GM06990 (cell line): ENCODE data around the gene ARHGAP18.

ENCODE experiments used
- DNase-seq: peaks from one replicate; pipeline ENCODE4 v3.0.0-alpha.2; 2011; ENCODE audit not compliant: insufficient read length; ENCODE audit errors: extremely low read depth
- H3K27me3 ChIP-seq: replicated peaks from 2 replicates; pipeline ENCODE4 v1.6.0; 2011; ENCODE audit warnings: low read length; ENCODE audit not compliant: control insufficient read depth, insufficient read depth
- H3K36me3 ChIP-seq: 2 replicates; pipeline ENCODE4 v1.5.1; 2011; ENCODE audit warnings: low read length; ENCODE audit not compliant: control insufficient read depth, insufficient read depth
- H3K4me3 ChIP-seq: replicated peaks from 2 replicates; pipeline ENCODE4 v1.5.1; 2011; ENCODE audit warnings: low read depth, mild to moderate bottlenecking, control low read depth, low read length
- CTCF ChIP-seq: IDR thresholded peaks from 2 replicates; pipeline ENCODE4 v1.5.1; 2011; ENCODE audit warnings: low read length, control low read depth, mild to moderate bottlenecking, inconsistent platforms; ENCODE audit not compliant: insufficient read depth, poor library complexity, severe bottlenecking

Gene ARHGAP18

DNA sequence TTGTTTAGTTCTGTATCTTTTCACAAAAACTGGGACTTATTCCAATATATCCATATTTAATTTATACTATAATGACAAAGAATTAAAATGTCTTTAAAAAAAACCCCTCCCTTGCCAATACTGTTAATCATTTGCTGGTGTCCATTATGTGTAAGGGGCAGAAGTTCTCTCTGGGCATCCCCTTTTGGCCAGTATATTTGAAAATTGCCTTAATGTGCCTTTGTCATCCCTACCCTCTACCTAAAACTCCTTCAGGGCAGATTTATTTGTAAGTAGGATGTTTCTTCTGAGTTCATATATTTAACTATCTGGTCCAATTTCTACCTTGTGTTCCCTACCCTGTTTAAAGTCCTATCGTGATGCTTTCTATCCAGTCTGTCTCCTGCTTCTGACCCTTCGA is 62.9 kb downstream of the ARHGAP18 start:
- no peak for TF ChIP-seq CTCF
- Histone ChIP-seq H3K36me3 (no peaks in the 10 kb centered on the region), H3K4me3 (no peak overlapping the region)

DNA sequence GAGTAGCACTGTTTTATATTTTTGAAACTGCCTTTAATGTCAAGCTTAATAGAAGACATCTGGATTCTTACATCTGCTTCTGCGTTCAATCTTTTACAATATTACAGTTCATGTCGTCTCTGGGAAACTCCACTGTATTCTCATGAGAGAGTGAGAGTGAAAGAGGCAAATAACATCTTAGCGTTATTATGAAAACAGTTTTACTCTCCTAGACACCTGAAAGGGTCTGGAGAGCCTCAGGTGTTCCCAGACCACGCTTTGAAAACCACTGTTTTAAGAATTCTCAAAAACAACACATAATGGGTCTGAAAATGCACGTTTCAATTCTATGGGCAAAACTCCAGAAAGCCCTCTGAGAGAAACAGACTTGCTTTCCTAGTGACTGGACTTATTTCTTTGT is 63.3 kb downstream of the ARHGAP18 start:
- no peak for TF ChIP-seq CTCF
- DNase-seq, result peak; percentile 47
- H3K4me3 ChIP-seq, result no peak overlapping the region
- H3K27me3 ChIP-seq, result no peaks in the 10 kb centered on the region
- H3K36me3 ChIP-seq, result no peaks in the 10 kb centered on the region

More for the DNA sequence above, 62.9 kb downstream of the ARHGAP18 start:
- no peak for DNase-seq
- no peaks in the 10 kb centered on the region for H3K27me3 ChIP-seq

- Histone ChIP-seq H3K4me3 (no peak overlapping the region), H3K36me3 (no peaks in the 10 kb centered on the region), H3K27me3 (no peaks in the 10 kb centered on the region)
- DNase-seq, result no peak
- TF ChIP-seq CTCF, result no peak
These were observed 64.0 kb downstream of the ARHGAP18 start for GRCh38 chr6:129645830-129646579.

DNA sequence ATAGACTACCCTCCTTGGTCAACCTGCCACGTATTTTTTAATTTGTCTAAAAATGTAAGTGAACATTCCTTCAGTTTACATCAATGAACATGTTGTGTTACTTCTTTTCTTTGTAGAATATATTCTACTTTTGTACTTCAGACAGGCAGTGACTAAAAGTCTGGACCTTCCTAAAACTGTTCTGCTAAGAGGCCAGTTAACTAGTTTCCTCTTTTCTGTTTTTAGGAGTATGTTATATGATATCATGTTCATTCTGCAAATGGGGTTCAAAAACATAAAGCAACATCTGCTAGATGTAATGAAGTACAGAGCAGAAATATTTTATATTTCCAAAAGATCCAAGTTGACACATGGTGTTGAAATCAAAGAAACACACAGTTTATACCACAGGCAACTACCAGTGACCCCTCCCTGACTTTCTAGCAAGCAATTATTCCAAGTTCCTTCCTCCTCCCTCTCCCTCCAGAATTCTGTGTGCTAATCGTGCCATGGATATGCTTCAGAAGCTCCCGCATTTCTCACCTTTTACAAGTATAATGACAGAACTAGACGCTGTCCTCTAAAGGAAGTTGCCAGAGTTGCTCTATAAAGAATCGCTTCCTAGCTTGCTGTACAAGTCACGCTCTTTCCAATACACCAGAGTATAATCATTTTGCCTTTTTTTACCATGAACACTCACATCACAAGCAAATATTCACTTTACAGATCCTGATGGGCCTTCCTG is 64.7 kb downstream of the ARHGAP18 start:
- TF ChIP-seq CTCF, result no peak
- no peaks in the 10 kb centered on the region for H3K27me3 ChIP-seq
- no peaks in the 10 kb centered on the region for H3K36me3 ChIP-seq
- DNase-seq, result no peak
- H3K4me3 ChIP-seq, result no peak overlapping the region

DNA sequence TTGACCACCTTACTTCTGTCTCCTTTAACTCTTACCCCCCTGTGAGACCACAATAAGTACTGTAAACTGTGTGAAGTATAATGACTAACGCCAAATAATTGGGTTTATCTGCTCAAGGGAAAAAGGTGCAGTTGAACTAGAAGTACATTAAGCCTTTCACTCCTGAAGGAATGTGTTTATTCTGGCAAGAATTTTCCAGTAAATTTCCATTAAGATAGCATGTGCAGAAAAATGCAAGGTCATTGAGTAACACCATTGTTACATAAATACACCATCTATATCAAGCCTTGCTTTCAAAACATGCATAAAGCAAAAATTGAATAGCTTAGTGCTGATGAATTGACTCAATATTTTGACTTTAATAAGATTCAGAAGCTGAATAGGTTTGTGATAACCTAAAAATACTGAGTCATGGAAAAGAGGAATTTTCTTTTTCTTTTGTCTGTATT is 65.4 kb downstream of the ARHGAP18 start:
- no peaks in the 10 kb centered on the region for H3K27me3 ChIP-seq
- TF ChIP-seq CTCF, result no peak
- H3K4me3 ChIP-seq, result no peak overlapping the region
- DNase-seq, result no peak
- no peaks in the 10 kb centered on the region for H3K36me3 ChIP-seq
